Measurements from ENCODE around the gene ANKRD28. TPM values are rescaled to one million over a fixed set of nuclear protein-coding genes. Genes with fewer than 3 reads are reported as not detected.

The ANKRD28 gene
- polyA plus RNA-seq, 1 of the 3 experiments (the other 2 are of a cell fraction): 74.8 TPM

DNA sequence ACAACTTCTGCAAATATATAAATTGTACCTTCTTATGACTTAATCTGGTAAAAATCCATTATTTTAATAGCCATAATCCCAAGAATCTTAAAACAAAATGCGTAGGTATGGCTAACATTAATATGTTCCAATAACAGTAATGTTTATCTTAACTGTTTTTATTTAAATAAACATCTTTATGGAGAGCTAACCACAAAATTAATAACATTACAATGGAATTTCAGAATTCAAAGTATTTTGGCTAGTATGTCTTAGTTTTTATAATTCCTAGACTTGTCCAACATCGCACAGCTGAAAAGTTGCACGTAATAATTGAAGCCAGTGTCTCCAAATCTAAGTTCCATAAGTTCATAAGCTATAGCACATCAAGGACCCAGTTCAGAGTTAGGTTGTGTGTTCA lies 47.6 kb downstream of the ANKRD28 start:
- Histone ChIP-seq H3K9ac (no peak overlapping the region), H3K4me2 (no peak overlapping the region), H3F3A (replicated peaks; ENCODE audit: insufficient read depth) (peaks cover 45% of the 10 kb centered on the region), H3K9me2 (no peaks in the 10 kb centered on the region), H4K20me1 (ENCODE audit: insufficient read depth) (no peaks in the 10 kb centered on the region), H3K36me3 (replicated peaks in 1 of 2; ENCODE audit: control insufficient read depth in 1 of 2, insufficient read depth in 2 of 2, low read length in 1 of 2) (peaks cover 48 to 77% of the 10 kb centered on the region in 2 experiments), H3K4me3 (ENCODE audit: low read depth in 2 of 2, low read length in 1 of 2) (no peak overlapping the region), H3K9me3 (no peaks in the 10 kb centered on the region), H2AFZ (ENCODE audit: low read depth) (no peak overlapping the region), H3K27me3 (ENCODE audit: insufficient read depth) (no peaks in the 10 kb centered on the region), H3K27ac (ENCODE audit: low read depth in 2 of 2, low read length in 1 of 2) (no peak overlapping the region), H3K4me1 (ENCODE audit: control insufficient read depth in 1 of 2, insufficient read depth in 2 of 2, low read depth in 1 of 2, low read length in 1 of 2) (peaks cover 4 to 16% of the 10 kb centered on the region in 2 experiments; a peak in 2 of 4 replicates), H3K79me2 (ENCODE audit: insufficient read depth) (peaks cover 97% of the 10 kb centered on the region)
- CTCF ChIA-PET: no interaction called here
- WGBS (ENCODE audit: low lambda C conversion rate): over 99% methylated on average over 3 of the region's 3 CpGs
- no peak for DNase-seq
- TF ChIP-seq RFX5 (IDR thresholded peaks at IDR 0.05; ENCODE audit: low read length): no peak
- no peak for TF ChIP-seq FOSL2 (IDR thresholded peaks at IDR 0.05; ENCODE audit: borderline replicate concordance, low read depth)
- TF ChIP-seq, protein P1, sequence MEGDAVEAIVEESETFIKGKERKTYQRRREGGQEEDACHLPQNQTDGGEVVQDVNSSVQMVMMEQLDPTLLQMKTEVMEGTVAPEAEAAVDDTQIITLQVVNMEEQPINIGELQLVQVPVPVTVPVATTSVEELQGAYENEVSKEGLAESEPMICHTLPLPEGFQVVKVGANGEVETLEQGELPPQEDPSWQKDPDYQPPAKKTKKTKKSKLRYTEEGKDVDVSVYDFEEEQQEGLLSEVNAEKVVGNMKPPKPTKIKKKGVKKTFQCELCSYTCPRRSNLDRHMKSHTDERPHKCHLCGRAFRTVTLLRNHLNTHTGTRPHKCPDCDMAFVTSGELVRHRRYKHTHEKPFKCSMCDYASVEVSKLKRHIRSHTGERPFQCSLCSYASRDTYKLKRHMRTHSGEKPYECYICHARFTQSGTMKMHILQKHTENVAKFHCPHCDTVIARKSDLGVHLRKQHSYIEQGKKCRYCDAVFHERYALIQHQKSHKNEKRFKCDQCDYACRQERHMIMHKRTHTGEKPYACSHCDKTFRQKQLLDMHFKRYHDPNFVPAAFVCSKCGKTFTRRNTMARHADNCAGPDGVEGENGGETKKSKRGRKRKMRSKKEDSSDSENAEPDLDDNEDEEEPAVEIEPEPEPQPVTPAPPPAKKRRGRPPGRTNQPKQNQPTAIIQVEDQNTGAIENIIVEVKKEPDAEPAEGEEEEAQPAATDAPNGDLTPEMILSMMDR (IDR thresholded peaks at IDR 0.05): no peak
- no peak for TF ChIP-seq MXI1 (IDR thresholded peaks at IDR 0.05; ENCODE audit: low read depth, low read length)
- TF ChIP-seq POLR2AphosphoS5 (IDR thresholded peaks at IDR 0.05; ENCODE audit: low read depth, low read length): no peak
- TF ChIP-seq RCOR1 (IDR thresholded peaks at IDR 0.05; ENCODE audit: low read length): no peak
- TF ChIP-seq NRF1 (IDR thresholded peaks at IDR 0.05; ENCODE audit: low read depth, low read length): no peak
- no peak for TF ChIP-seq FOXM1 (IDR thresholded peaks at IDR 0.05; ENCODE audit: low read depth)
- no peak for TF ChIP-seq GATA2 (CRISPR knock-in tag; IDR thresholded peaks at IDR 0.05)
- TF ChIP-seq, protein P2, sequence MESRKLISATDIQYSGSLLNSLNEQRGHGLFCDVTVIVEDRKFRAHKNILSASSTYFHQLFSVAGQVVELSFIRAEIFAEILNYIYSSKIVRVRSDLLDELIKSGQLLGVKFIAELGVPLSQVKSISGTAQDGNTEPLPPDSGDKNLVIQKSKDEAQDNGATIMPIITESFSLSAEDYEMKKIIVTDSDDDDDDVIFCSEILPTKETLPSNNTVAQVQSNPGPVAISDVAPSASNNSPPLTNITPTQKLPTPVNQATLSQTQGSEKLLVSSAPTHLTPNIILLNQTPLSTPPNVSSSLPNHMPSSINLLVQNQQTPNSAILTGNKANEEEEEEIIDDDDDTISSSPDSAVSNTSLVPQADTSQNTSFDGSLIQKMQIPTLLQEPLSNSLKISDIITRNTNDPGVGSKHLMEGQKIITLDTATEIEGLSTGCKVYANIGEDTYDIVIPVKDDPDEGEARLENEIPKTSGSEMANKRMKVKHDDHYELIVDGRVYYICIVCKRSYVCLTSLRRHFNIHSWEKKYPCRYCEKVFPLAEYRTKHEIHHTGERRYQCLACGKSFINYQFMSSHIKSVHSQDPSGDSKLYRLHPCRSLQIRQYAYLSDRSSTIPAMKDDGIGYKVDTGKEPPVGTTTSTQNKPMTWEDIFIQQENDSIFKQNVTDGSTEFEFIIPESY (IDR thresholded peaks at IDR 0.05; ENCODE audit: borderline replicate concordance, low read depth): no peak
- no peak for TF ChIP-seq CHD2 (IDR thresholded peaks at IDR 0.05; ENCODE audit: low read length, partially characterized antibody)
- no peak for TF ChIP-seq SIN3A (IDR thresholded peaks at IDR 0.05; ENCODE audit: borderline replicate concordance, low read depth, low read length)
- TF ChIP-seq EZH2phosphoT487 (IDR thresholded peaks at IDR 0.05; ENCODE audit: borderline replicate concordance, low read depth): no peak
- TF ChIP-seq SMC3 (IDR thresholded peaks at IDR 0.05; ENCODE audit: low read depth, low read length): no peak
- no peak for TF ChIP-seq YY1 (IDR thresholded peaks at IDR 0.05; ENCODE audit: low read depth)
- TF ChIP-seq EP300 (IDR thresholded peaks at IDR 0.05; ENCODE audit: borderline replicate concordance in 1 of 2, low read depth in 1 of 2, low read length in 1 of 2): no peak
- no peak for TF ChIP-seq NFIC (IDR thresholded peaks at IDR 0.05; ENCODE audit: borderline replicate concordance)
- no peak for TF ChIP-seq RAD21 (IDR thresholded peaks at IDR 0.05; ENCODE audit: low read length)
- TF ChIP-seq TCF12 (IDR thresholded peaks at IDR 0.05): no peak
- no peak for TF ChIP-seq RXRA (IDR thresholded peaks at IDR 0.05; ENCODE audit: borderline replicate concordance, low read depth)
- POLR2A ChIA-PET: no interaction called here

Data from SK-N-SH (cell line).